K562 (cell line): Measurements from ENCODE around the gene KHDC3L. TPM values are rescaled to one million over a fixed set of nuclear protein-coding genes. Genes with fewer than 3 reads are reported as not detected.

Experiments used
- ATAC-seq: fragments of 200-7000 bp; cut with Tn5 transposase; 3 replicates; pipeline ENCODE4 v1.9.1; 2020; ENCODE audit warnings: moderate library complexity
- BruUV-seq: library from RNA; stranded (reverse); fragments of 400-500 nt; replicated peaks from 2 replicates; lab custom pipeline; 2021; lab: Mats Ljungman, UMichigan
- CTCF ChIA-PET: fragments of 300-600 bp; formaldehyde crosslinking; extraction: SDS; loops from one replicate; lab custom pipeline; 2021; ENCODE audit warnings: low intra/inter-chr PET ratio; lab: Yijun Ruan, JAX
- POLR2A ChIA-PET: fragments of 300-600, 350-650 bp; sonication (Branson Sonifier 250); formaldehyde crosslinking; extraction: SDS; loops from one replicate; lab custom pipeline; 2021; ENCODE audit warnings: antibody characterized with exemption, inconsistent platforms; lab: Yijun Ruan, JAX
- DNase-seq, 4 experiments: peaks; one replicate each; pipeline versions ENCODE4 v3.0.0 to v3.0.0-alpha.2; 2011 to 2018; ENCODE audit warnings: low spot score in 3 of 4, mixed read lengths in 3 of 4; ENCODE audit errors: extremely low read depth in 1 of 4
- FAIRE-seq: peaks from 2 replicates; lab custom pipeline; 2011; peaks lifted over from hg19 to GRCh38; lab: Jason Lieb, UNC
- H2AFZ ChIP-seq: 2 replicates; pipeline ENCODE4 v1.6.0; 2011; ENCODE audit warnings: low read depth, low read length, control low read depth, inconsistent platforms
- H3K27ac ChIP-seq: fragments of 200-600 bp; 3 replicates; pipeline ENCODE4 v1.8.0; 2011; ENCODE audit warnings: low read depth, mild to moderate bottlenecking, control low read depth, inconsistent platforms, low read length, moderate library complexity, mixed read lengths; ENCODE audit errors: extremely low read depth
- H3K27me3 ChIP-seq, 2 experiments: fragments of 300-600 bp in 1 of 2; 2 replicates in 1 of 2; 3 replicates in 1 of 2; pipeline versions ENCODE4 v1.6.0 to v1.8.0; 2011; ENCODE audit warnings: inconsistent platforms in 2 of 2, low read length in 2 of 2, mild to moderate bottlenecking in 1 of 2, mixed read lengths in 1 of 2, moderate library complexity in 1 of 2; ENCODE audit not compliant: control insufficient read depth in 2 of 2, insufficient read depth in 2 of 2
- H3K36me3 ChIP-seq: fragments of 300-600 bp; 3 replicates; pipeline ENCODE4 v1.8.0; 2011; ENCODE audit warnings: mild to moderate bottlenecking, low read length, inconsistent platforms; ENCODE audit not compliant: control insufficient read depth, insufficient read depth
- H3K4me1 ChIP-seq, 2 experiments: fragments of 200-600 bp in 1 of 2; replicated peaks in 1 of 2; 2 replicates in 1 of 2; 3 replicates in 1 of 2; pipeline versions ENCODE4 v1.5.1 to v1.8.0; 2011; ENCODE audit warnings: inconsistent platforms in 2 of 2, low read length in 2 of 2, mild to moderate bottlenecking in 1 of 2, mixed read lengths in 1 of 2, moderate library complexity in 1 of 2; ENCODE audit not compliant: control insufficient read depth in 2 of 2, insufficient read depth in 2 of 2
- H3K4me2 ChIP-seq: 2 replicates; pipeline ENCODE4 v1.6.1; 2011; ENCODE audit warnings: low read length, control low read depth, inconsistent platforms, mixed read lengths; ENCODE audit not compliant: insufficient read depth
- H3K4me3 ChIP-seq: fragments of 200-600 bp; sonication (generic), shearing (Covaris generic); 2 replicates; pipeline ENCODE4 v1.5.1; 2016; ENCODE audit warnings: control low read depth, inconsistent platforms
- H3K79me2 ChIP-seq: fragments of 200-600 bp; 3 replicates; pipeline ENCODE4 v1.8.0; 2011; ENCODE audit warnings: low read length, inconsistent platforms; ENCODE audit not compliant: control insufficient read depth, insufficient read depth
- H3K9ac ChIP-seq, 2 experiments: 2 replicates each; pipeline versions ENCODE4 v1.6.0 to v1.6.1; 2011; ENCODE audit warnings: low read depth in 2 of 2, low read length in 2 of 2, control low read depth in 1 of 2, inconsistent platforms in 1 of 2, mild to moderate bottlenecking in 1 of 2, mixed read lengths in 1 of 2; ENCODE audit not compliant: insufficient read depth in 1 of 2
- H3K9me1 ChIP-seq: one replicate; pipeline ENCODE4 v1.6.0; 2011; ENCODE audit warnings: inconsistent platforms, mild to moderate bottlenecking, low read length, moderate library complexity; ENCODE audit not compliant: control insufficient read depth, insufficient read depth
- H3K9me3 ChIP-seq: replicated peaks from 2 replicates; pipeline ENCODE4 v1.5.1; 2011; ENCODE audit warnings: low read depth, low read length, inconsistent platforms; ENCODE audit not compliant: control insufficient read depth, insufficient read depth
- H4K20me1 ChIP-seq: replicated peaks from 2 replicates; pipeline ENCODE4 v1.6.1; 2011; ENCODE audit warnings: low read length, inconsistent platforms, mixed read lengths; ENCODE audit not compliant: control insufficient read depth, insufficient read depth
- C11orf30 ChIP-seq: fragments of 450-650 bp; IDR thresholded peaks from 2 replicates; pipeline ENCODE4 v1.6.1; 2016; ENCODE audit warnings: low read depth, mild to moderate bottlenecking
- DACH1 ChIP-seq: fragments of 450-650 bp; IDR thresholded peaks from 2 replicates; pipeline ENCODE4 v1.6.1; 2018; ENCODE audit not compliant: partially characterized antibody
- GTF2A2 ChIP-seq: IDR thresholded peaks from 2 replicates; pipeline ENCODE4 v1.6.1; 2016; ENCODE audit warnings: mild to moderate bottlenecking, missing genetic modification characterization, missing compliant biosample characterization
- NFE2 ChIP-seq: IDR thresholded peaks from 2 replicates; pipeline ENCODE4 v1.6.1; 2014; ENCODE audit warnings: antibody characterized with exemption, low read depth
- NR2C1 ChIP-seq, 2 experiments: fragments of 450-650 bp; IDR thresholded peaks; 2 replicates each; pipeline ENCODE4 v1.6.1; 2017; ENCODE audit warnings: mild to moderate bottlenecking in 2 of 2, antibody characterized with exemption in 1 of 2, inconsistent platforms in 1 of 2, missing compliant biosample characterization in 1 of 2, missing genetic modification characterization in 1 of 2
- POLR2AphosphoS2 ChIP-seq: IDR thresholded peaks from 2 replicates; pipeline ENCODE4 v1.6.1; 2012; ENCODE audit warnings: low read length, improper control_type of control experiment
- RBM22 ChIP-seq: fragments of 200-400 bp; formaldehyde crosslinking; IDR thresholded peaks from 2 replicates; pipeline ENCODE4 v1.6.1; 2018; ENCODE audit warnings: low read length, low read depth; ENCODE audit not compliant: poor library complexity, severe bottlenecking
- ZBED1 ChIP-seq: IDR thresholded peaks from 2 replicates; pipeline ENCODE4 v1.6.1; 2014
- ZBTB7A ChIP-seq: IDR thresholded peaks from 2 replicates; pipeline ENCODE4 v1.6.1; 2011; ENCODE audit warnings: low read depth, mild to moderate bottlenecking, low read length, moderate library complexity, borderline replicate concordance; ENCODE audit not compliant: control insufficient read depth
- ZBTB8A ChIP-seq: fragments of 450-650 bp; IDR thresholded peaks from 2 replicates; pipeline ENCODE4 v1.6.1; 2018; ENCODE audit warnings: mild to moderate bottlenecking, moderate library complexity; ENCODE audit not compliant: partially characterized antibody
- ZKSCAN1 ChIP-seq: fragments of 150-350 bp; IDR thresholded peaks from 2 replicates; pipeline ENCODE4 v1.6.1; 2016; ENCODE audit warnings: low read depth, low read length
- WGBS: fragments of 100-300 bp; shearing (Covaris generic); methylation state at CpG from one replicate; pipeline ENCODE4 v1.1.6; 2016; ENCODE audit warnings: low coverage, mixed read lengths; ENCODE audit not compliant: insufficient coverage; ENCODE audit errors: missing lambda C conversion rate; 5-methylcytosine and 5-hydroxymethylcytosine counted together
- in situ Hi-C: fragments of 300-500 bp; cut with MboI; formaldehyde crosslinking; loops from 4 replicates; pipeline ENCODE4 v1.15.0; 2018; ENCODE audit warnings: inconsistent platforms, mixed read lengths
- intact Hi-C: fragments of 100-400 bp; cut with micrococcal nuclease; formaldehyde crosslinking; loops from 2 replicates; pipeline ENCODE4 v1.14.2; 2022
- polyA plus RNA-seq, 8 experiments: library from polyadenylated mRNA; depleted of rRNA in 4 of 8; stranded (reverse) in 5 of 8; unstranded in 3 of 8; fragments of >200 nt; fragmentation: Nextera tagmentation in 2 of 8; fragmentation: Illumina TruSeq in 1 of 8; extraction: Ambion mirVana in 2 of 8; extraction: Trizol in 1 of 8; gene quantifications; 2 replicates each; pipeline versions ENCODE4 v1.2.1 to v1.2.3, GENCODE V29; 2011 to 2014; ENCODE audit warnings: inconsistent platforms in 1 of 8, missing spikeins in 1 of 8
- total RNA-seq, 7 experiments: library from RNA; depleted of rRNA in 6 of 7; stranded (reverse); fragments of >200 nt in 6 of 7; fragmentation: Illumina TruSeq in 2 of 7; extraction: Trizol in 2 of 7; gene quantifications; 2 replicates each; pipeline versions ENCODE4 v1.2.1 to v1.2.3, GENCODE V29; 2011 to 2021; ENCODE audit warnings: low replicate concordance in 1 of 7

Gene KHDC3L
- total and polyA plus RNA-seq, 9 of the 15 experiments (the other 6 are each of a cell fraction or from before 2014, with no cell fraction given), result not detected

GRCh38 chr6:73409395-73409794 lies 46.9 kb downstream of the KHDC3L start:
- DNase-seq (no peak), FAIRE-seq (peak; percentile 60), ATAC-seq (no peak)
- no peaks in the 10 kb centered on the region for H3K79me2 ChIP-seq
- POLR2A ChIA-PET, result interaction anchor here (1.2 to 2.0 kb wide), 2 partner anchors 14 to 52 kb away, joined by 3 to 6 read pairs; partner anchors contain the start of gene MTO1
- no peak overlapping the region for H3K4me2 ChIP-seq
- no TSS peak for BruUV-seq
- H3K9me1 ChIP-seq, result no peaks in the 10 kb centered on the region
- H3K4me1 ChIP-seq, result peaks cover 2 to 8% of the 10 kb centered on the region in 2 experiments; a peak in 3 of 5 replicates
- no peaks in the 10 kb centered on the region for H4K20me1 ChIP-seq
- no peak for TF ChIP-seq NR2C1 (IDR thresholded peaks at IDR 0.05)
- no peak for TF ChIP-seq NR2C1 (tag; IDR thresholded peaks at IDR 0.05)
- TF ChIP-seq ZBTB7A, result no peak
- 0 out of 2 replicates have a peak, but pooled peaks have one; percentile 3 for TF ChIP-seq NFE2
- TF ChIP-seq C11orf30, result peak; percentile 26; the same call in 1 of the 2 replicates
- H3K27ac ChIP-seq, result no peak overlapping the region
- H3K9me3 ChIP-seq, result no peaks in the 10 kb centered on the region
- H3K27me3 ChIP-seq, result no peaks in the 10 kb centered on the region
- no peaks in the 10 kb centered on the region for H3K36me3 ChIP-seq
- H2AFZ ChIP-seq, result no peak overlapping the region
- H3K4me3 ChIP-seq, result no peak overlapping the region
- intact Hi-C loops, result no loop called here
- H3K9ac ChIP-seq, result no peak overlapping the region
- WGBS, result 86% methylated on average over 1 of the region's 1 CpG
- CTCF ChIA-PET, result no interaction called here
- in situ Hi-C loops, result no loop called here

GRCh38 chr6:73413102-73413501 lies 50.6 kb downstream of the KHDC3L start:
- peaks cover 2 to 8% of the 10 kb centered on the region in 2 experiments; a peak in 3 of 5 replicates for H3K4me1 ChIP-seq
- POLR2A ChIA-PET, result interaction anchor here (0.9 kb wide), 1 partner anchor 24 kb away, joined by 3 read pairs; no protein-coding TSS in a partner anchor
- no peak for TF ChIP-seq GTF2A2 (tag)
- TF ChIP-seq ZBED1, result no peak
- TF ChIP-seq ZKSCAN1, result no peak
- no peak for TF ChIP-seq POLR2AphosphoS2
- TF ChIP-seq ZBTB8A, result no peak
- peak; percentile 68 for TF ChIP-seq DACH1
- no peak for TF ChIP-seq RBM22

More at GRCh38 chr6:73413102-73413501, 50.6 kb downstream of the KHDC3L start:
- H2AFZ ChIP-seq, result no peak overlapping the region; the same call in 1 of the 2 replicates
- BruUV-seq, result no TSS peak
- no peak overlapping the region for H3K4me2 ChIP-seq
- H3K9me1 ChIP-seq, result no peaks in the 10 kb centered on the region
- no peak for FAIRE-seq
- H3K9me3 ChIP-seq, result no peaks in the 10 kb centered on the region
- no peaks in the 10 kb centered on the region for H3K79me2 ChIP-seq
- CTCF ChIA-PET, result no interaction called here
- H3K9ac ChIP-seq, result no peak overlapping the region
- no peak for ATAC-seq
- H3K36me3 ChIP-seq, result no peaks in the 10 kb centered on the region
- intact Hi-C loops, result no loop called here
- no peaks in the 10 kb centered on the region for H3K27me3 ChIP-seq
- no peak overlapping the region for H3K4me3 ChIP-seq
- WGBS, result 90% methylated on average over 3 of the region's 3 CpGs
- H3K27ac ChIP-seq, result no peak overlapping the region
- DNase-seq, result no peak
- no peaks in the 10 kb centered on the region for H4K20me1 ChIP-seq
- in situ Hi-C loops, result no loop called here
